Endodermal cell (in vitro differentiated cells): ENCODE measurements around the gene CTNNA2. TPM values are rescaled to one million over a fixed set of nuclear protein-coding genes. Genes with fewer than 3 reads are reported as not detected.

Experiments
- DNase-seq: peaks from one replicate; pipeline ENCODE4 v3.0.0-alpha.2; 2017
- H3K27ac ChIP-seq: 2 replicates; pipeline ENCODE4 v1.5.1; 2013; ENCODE audit warnings: mild to moderate bottlenecking, low read depth, low read length, moderate library complexity
- H3K27me3 ChIP-seq: 2 replicates; pipeline ENCODE4 v1.6.1; 2013; ENCODE audit warnings: mild to moderate bottlenecking, low read length, moderate library complexity; ENCODE audit not compliant: insufficient read depth, control insufficient read depth, poor library complexity, severe bottlenecking
- H3K36me3 ChIP-seq: 2 replicates; pipeline ENCODE4 v1.7.0; 2013; ENCODE audit warnings: mild to moderate bottlenecking, low read length, moderate library complexity; ENCODE audit not compliant: control insufficient read depth, insufficient read depth
- H3K4me1 ChIP-seq: one replicate; pipeline ENCODE4 v1.7.0; 2013; ENCODE audit warnings: low read length; ENCODE audit not compliant: control insufficient read depth, insufficient read depth
- H3K4me3 ChIP-seq: 2 replicates; pipeline ENCODE4 v1.5.1; 2013; ENCODE audit warnings: mild to moderate bottlenecking, low read length, moderate library complexity
- H3K9ac ChIP-seq: 2 replicates; pipeline ENCODE4 v1.6.1; 2013; ENCODE audit warnings: mild to moderate bottlenecking, low read length, moderate library complexity; ENCODE audit not compliant: poor library complexity, severe bottlenecking; ENCODE audit errors: extremely low read depth
- H3K9me3 ChIP-seq: 2 replicates; pipeline ENCODE4 v1.6.1; 2013; ENCODE audit warnings: mild to moderate bottlenecking, low read length, moderate library complexity; ENCODE audit not compliant: control insufficient read depth
- H3K27ac Mint-ChIP-seq: 2 replicates; pipeline ENCODE4 v1.8.0; 2020; ENCODE audit warnings: mixed read lengths
- H3K27me3 Mint-ChIP-seq: 2 replicates; pipeline ENCODE4 v1.8.0; 2021; ENCODE audit warnings: mild to moderate bottlenecking, mixed read lengths; ENCODE audit not compliant: insufficient read depth
- H3K36me3 Mint-ChIP-seq: 2 replicates; pipeline ENCODE4 v1.8.0; 2020; ENCODE audit warnings: low read depth, mixed read lengths
- H3K4me1 Mint-ChIP-seq: 2 replicates; pipeline ENCODE4 v1.8.0; 2020; ENCODE audit warnings: mixed read lengths
- H3K4me3 Mint-ChIP-seq: 2 replicates; pipeline ENCODE4 v1.8.0; 2020; ENCODE audit warnings: mild to moderate bottlenecking, moderate library complexity, mixed read lengths
- H3K9me3 Mint-ChIP-seq: 2 replicates; pipeline ENCODE4 v1.8.0; 2020; ENCODE audit warnings: mild to moderate bottlenecking, mixed read lengths
- WGBS, 2 experiments: methylation state at CpG; one replicate each; pipeline versions ENCODE4 v1.1.5 to v1.1.7; 2013; ENCODE audit warnings: missing lambda C conversion rate in 2 of 2, mixed read lengths in 1 of 2; ENCODE audit not compliant: insufficient coverage in 1 of 2, insufficient read length in 1 of 2; 5-methylcytosine and 5-hydroxymethylcytosine counted together
- total RNA-seq, 2 donors: library from RNA; stranded (reverse); fragmentation: NEBNext Ultra II Directional in 1 of 2; extraction: Animal tissue kit (Norgen Biotek cat#: 25700) in 1 of 2; gene quantifications; 2 replicates in 1 of 2; 3 replicates in 1 of 2; pipeline ENCODE4 v1.2.1, GENCODE V29; 2021
- TF ChIP-seq, protein P1 (sequence below): fragments of 200-600 bp; sonication (generic); conservative IDR thresholded peaks from 2 replicates; pipeline ENCODE4 v1.5.0; 2021; ENCODE audit warnings: antibody characterized with exemption, mild to moderate bottlenecking

The CTNNA2 gene
- total RNA-seq, 2 donors from 2014 or later: 7.7 to 9.8 TPM

DNA sequence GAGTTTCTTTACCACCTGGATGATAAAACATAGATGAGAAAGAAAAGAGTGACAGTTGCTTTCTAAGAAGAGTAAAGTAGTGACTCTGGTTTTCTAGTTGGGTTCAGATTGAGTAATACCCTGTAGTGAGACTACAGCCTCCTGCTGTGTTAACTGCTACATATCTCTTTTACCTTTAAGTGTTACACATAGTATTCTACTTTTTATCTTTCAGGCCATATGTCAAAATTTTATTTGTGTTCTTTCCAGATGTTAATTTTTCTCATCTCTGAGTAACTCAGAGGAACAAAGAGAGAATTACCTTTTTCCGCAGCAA lies 348.2 kb downstream of the CTNNA2 start:
- no peaks in the 10 kb centered on the region for H3K27me3 ChIP-seq
- Mint-ChIP-seq H3K4me3 (no peak overlapping the region), H3K9me3 (no peaks in the 10 kb centered on the region), H3K27me3 (no peaks in the 10 kb centered on the region), H3K36me3 (no peaks in the 10 kb centered on the region), H3K4me1 (peaks cover 21% of the 10 kb centered on the region), H3K27ac (no peak overlapping the region)
- no peak overlapping the region for H3K4me3 ChIP-seq
- no peak overlapping the region for H3K9ac ChIP-seq
- H3K27ac ChIP-seq: no peak overlapping the region
- no peaks in the 10 kb centered on the region for H3K36me3 ChIP-seq
- TF ChIP-seq, protein P1, sequence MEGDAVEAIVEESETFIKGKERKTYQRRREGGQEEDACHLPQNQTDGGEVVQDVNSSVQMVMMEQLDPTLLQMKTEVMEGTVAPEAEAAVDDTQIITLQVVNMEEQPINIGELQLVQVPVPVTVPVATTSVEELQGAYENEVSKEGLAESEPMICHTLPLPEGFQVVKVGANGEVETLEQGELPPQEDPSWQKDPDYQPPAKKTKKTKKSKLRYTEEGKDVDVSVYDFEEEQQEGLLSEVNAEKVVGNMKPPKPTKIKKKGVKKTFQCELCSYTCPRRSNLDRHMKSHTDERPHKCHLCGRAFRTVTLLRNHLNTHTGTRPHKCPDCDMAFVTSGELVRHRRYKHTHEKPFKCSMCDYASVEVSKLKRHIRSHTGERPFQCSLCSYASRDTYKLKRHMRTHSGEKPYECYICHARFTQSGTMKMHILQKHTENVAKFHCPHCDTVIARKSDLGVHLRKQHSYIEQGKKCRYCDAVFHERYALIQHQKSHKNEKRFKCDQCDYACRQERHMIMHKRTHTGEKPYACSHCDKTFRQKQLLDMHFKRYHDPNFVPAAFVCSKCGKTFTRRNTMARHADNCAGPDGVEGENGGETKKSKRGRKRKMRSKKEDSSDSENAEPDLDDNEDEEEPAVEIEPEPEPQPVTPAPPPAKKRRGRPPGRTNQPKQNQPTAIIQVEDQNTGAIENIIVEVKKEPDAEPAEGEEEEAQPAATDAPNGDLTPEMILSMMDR: no peak
- H3K4me1 ChIP-seq: peaks cover 2% of the 10 kb centered on the region
- no peak for DNase-seq
- H3K9me3 ChIP-seq: no peaks in the 10 kb centered on the region
- 0% methylated on average over 1 of the region's 1 CpG; no CpG with 5 or more reads in 1 of the 2 experiments for WGBS, 2 experiments

DNA sequence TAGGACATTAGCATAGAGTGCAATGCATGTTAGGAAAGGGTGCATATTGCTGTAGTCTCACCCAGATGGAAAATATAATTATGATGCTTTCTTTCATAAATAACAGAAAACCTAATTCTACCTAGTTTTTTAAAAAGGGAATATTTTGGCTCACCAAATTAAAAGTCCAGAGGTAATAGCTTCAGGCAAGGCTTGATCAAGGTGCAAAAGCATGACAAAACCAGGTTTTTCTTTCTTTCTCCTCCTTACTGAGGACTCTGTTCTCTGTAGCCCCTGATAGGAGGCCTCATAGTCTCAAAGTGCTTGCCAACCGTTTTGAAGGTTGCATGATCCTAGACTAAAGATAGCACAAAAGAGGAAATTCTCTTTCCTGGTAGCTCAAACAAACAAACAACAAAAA lies 349.9 kb downstream of the CTNNA2 start:
- no peak overlapping the region for H3K4me3 Mint-ChIP-seq
- H3K9me3 ChIP-seq: no peaks in the 10 kb centered on the region
- H3K27me3 ChIP-seq: no peaks in the 10 kb centered on the region
- no peak overlapping the region for H3K4me3 ChIP-seq
- peaks cover 17% of the 10 kb centered on the region for H3K4me1 Mint-ChIP-seq
- no peak overlapping the region for H3K27ac ChIP-seq
- no peaks in the 10 kb centered on the region for H3K36me3 ChIP-seq
- H3K27me3 Mint-ChIP-seq: no peaks in the 10 kb centered on the region
- peaks cover 2% of the 10 kb centered on the region for H3K4me1 ChIP-seq
- no peak for DNase-seq
- no peak overlapping the region for H3K9ac ChIP-seq
- H3K27ac Mint-ChIP-seq: no peak overlapping the region
- TF ChIP-seq, protein P1: no peak
- no peaks in the 10 kb centered on the region for H3K36me3 Mint-ChIP-seq
- WGBS, 2 experiments: 71 to 72% methylated on average over 1 of the region's 1 CpG
- no peaks in the 10 kb centered on the region for H3K9me3 Mint-ChIP-seq

DNA sequence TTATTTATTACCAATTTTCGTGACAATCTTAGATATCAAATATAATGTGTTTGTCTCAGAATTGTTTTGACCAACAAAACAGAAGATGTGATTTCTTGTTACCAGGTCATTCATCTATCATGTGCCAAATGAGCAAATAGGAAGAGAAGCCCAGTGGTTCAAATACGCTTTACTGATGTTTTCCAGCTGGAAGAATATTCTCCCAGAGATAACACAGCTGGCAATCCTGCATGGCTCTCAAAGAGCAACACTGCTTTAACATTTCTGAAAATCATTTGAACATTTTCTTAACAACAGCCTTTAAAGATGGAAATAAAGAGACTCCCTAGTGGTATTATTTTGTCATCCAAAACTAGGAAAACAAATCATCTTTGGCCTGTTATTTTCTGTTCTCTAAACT lies 359.8 kb downstream of the CTNNA2 start:
- WGBS, 2 experiments: 95 to 100% methylated on average over 1 to 2 of the region's 2 CpGs
- H3K27ac Mint-ChIP-seq: no peak overlapping the region
- H3K27me3 ChIP-seq: no peaks in the 10 kb centered on the region
- no peak overlapping the region for H3K4me3 ChIP-seq
- no peak overlapping the region for H3K27ac ChIP-seq
- no peaks in the 10 kb centered on the region for H3K36me3 Mint-ChIP-seq
- no peak overlapping the region for H3K4me3 Mint-ChIP-seq
- no peaks in the 10 kb centered on the region for H3K27me3 Mint-ChIP-seq
- no peak for DNase-seq
- TF ChIP-seq, protein P1: no peak
- no peaks in the 10 kb centered on the region for H3K9me3 ChIP-seq
- H3K9me3 Mint-ChIP-seq: no peaks in the 10 kb centered on the region
- no peaks in the 10 kb centered on the region for H3K36me3 ChIP-seq
- no peaks in the 10 kb centered on the region for H3K4me1 ChIP-seq
- H3K9ac ChIP-seq: no peak overlapping the region
- no peaks in the 10 kb centered on the region for H3K4me1 Mint-ChIP-seq
